ENCODE results near the gene ADGRL4. TPM values are rescaled to one million over a fixed set of nuclear protein-coding genes. Genes with fewer than 3 reads are reported as not detected.

ADGRL4 gene
- total and polyA plus RNA-seq, 3 donors from 2014 or later, result 7.9 to 17.2 (median 10.2) TPM

DNA sequence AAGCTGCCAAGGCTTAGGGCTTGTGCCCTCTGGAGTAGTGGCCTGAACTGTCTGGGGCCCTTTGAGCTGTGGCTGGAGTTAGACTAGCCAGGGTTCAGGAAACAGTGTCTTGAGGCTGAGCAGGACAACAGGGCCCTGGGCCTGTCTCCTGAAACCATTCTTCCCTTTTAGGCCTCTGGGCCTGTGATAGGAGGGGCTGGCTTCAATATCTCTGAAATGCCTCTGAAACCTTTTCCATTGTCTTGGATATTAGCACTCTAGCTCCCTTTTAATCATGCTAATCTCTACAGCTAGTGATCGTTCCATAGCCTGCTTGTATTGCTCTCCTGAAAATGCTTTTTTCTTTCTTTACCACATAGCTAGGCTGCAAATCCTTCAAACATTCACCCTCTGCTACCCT, 135.3 kb downstream of the ADGRL4 start:
- no peaks in the 10 kb centered on the region for H3K4me1 ChIP-seq
- WGBS, 2 donors, result 84 to 87% methylated on average over 1 of the region's 1 CpG
- DNase-seq, result no peak
- no peak overlapping the region for H3K4me3 ChIP-seq
- no peaks in the 10 kb centered on the region for H3K27me3 ChIP-seq
- TF ChIP-seq, protein P1, sequence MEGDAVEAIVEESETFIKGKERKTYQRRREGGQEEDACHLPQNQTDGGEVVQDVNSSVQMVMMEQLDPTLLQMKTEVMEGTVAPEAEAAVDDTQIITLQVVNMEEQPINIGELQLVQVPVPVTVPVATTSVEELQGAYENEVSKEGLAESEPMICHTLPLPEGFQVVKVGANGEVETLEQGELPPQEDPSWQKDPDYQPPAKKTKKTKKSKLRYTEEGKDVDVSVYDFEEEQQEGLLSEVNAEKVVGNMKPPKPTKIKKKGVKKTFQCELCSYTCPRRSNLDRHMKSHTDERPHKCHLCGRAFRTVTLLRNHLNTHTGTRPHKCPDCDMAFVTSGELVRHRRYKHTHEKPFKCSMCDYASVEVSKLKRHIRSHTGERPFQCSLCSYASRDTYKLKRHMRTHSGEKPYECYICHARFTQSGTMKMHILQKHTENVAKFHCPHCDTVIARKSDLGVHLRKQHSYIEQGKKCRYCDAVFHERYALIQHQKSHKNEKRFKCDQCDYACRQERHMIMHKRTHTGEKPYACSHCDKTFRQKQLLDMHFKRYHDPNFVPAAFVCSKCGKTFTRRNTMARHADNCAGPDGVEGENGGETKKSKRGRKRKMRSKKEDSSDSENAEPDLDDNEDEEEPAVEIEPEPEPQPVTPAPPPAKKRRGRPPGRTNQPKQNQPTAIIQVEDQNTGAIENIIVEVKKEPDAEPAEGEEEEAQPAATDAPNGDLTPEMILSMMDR (IDR thresholded peaks at IDR 0.05), result no peak
- no peak for TF ChIP-seq POLR2A (IDR thresholded peaks at IDR 0.05)
- no peaks in the 10 kb centered on the region for H3K36me3 ChIP-seq (ENCODE audit: low read depth, missing control alignments)
- intact Hi-C loops (cut with DNase I; ENCODE audit: low total_unique reads), result no loop called here
- H3K27ac ChIP-seq, result no peak overlapping the region
- no peaks in the 10 kb centered on the region for H3K9me3 ChIP-seq

DNA sequence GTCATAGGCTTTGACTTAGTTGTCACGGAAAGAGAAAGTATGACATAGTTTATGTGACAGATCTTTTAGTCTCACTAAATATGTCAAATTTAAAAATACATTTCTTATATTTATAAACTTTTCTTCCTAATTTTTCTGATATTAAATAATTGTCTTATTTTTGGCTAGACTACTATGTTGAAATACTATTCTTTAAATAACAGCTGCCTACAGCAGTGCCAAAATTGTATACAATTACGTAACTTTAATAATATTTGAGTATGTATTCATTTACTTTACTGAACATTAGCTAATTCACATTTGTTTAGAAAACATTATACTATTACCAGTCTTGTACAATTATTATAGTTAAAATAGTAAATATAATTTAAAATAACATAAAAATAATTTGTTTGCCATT, 137.4 kb downstream of the ADGRL4 start:
- no peak for DNase-seq
- Histone ChIP-seq H3K27me3 (no peaks in the 10 kb centered on the region), H3K27ac (no peak overlapping the region), H3K4me3 (no peak overlapping the region), H3K4me1 (no peaks in the 10 kb centered on the region), H3K9me3 (no peaks in the 10 kb centered on the region), H3K36me3 (ENCODE audit: low read depth, missing control alignments) (no peaks in the 10 kb centered on the region)
- WGBS, 2 donors, result 73% methylated on average over 2 of the region's 2 CpGs
- TF ChIP-seq, protein P1 (IDR thresholded peaks at IDR 0.05), result no peak
- TF ChIP-seq POLR2A (IDR thresholded peaks at IDR 0.05), result no peak
- intact Hi-C loops (cut with DNase I; ENCODE audit: low total_unique reads), result no loop called here

DNA sequence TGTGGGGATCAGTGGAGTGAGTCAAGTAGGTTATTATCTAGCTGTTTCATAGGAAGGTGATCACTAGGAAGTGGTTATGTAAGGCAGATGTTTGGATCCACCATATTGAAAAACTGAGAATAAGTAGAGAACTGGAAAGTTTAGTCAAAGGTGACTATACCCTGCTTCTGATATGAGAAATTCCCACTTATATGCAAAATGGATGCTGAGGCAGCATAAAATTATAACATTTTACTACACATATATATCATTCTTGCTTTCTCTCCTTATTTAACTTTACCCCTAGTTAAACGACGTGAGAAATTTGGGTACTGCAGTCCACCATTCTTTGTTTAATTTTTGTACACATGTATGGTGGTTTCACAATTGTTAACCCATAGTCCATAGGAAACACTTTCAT, 142.4 kb downstream of the ADGRL4 start:
- WGBS, 2 donors, result 89 to 95% methylated on average over 2 of the region's 2 CpGs
- Histone ChIP-seq H3K27ac (no peak overlapping the region), H3K27me3 (no peaks in the 10 kb centered on the region), H3K4me3 (no peak overlapping the region), H3K4me1 (no peaks in the 10 kb centered on the region), H3K36me3 (ENCODE audit: low read depth, missing control alignments) (no peaks in the 10 kb centered on the region), H3K9me3 (no peaks in the 10 kb centered on the region)
- intact Hi-C loops (cut with DNase I; ENCODE audit: low total_unique reads), result no loop called here
- DNase-seq, result no peak
- TF ChIP-seq, protein P1 (IDR thresholded peaks at IDR 0.05), result no peak
- TF ChIP-seq POLR2A (IDR thresholded peaks at IDR 0.05), result no peak

DNA sequence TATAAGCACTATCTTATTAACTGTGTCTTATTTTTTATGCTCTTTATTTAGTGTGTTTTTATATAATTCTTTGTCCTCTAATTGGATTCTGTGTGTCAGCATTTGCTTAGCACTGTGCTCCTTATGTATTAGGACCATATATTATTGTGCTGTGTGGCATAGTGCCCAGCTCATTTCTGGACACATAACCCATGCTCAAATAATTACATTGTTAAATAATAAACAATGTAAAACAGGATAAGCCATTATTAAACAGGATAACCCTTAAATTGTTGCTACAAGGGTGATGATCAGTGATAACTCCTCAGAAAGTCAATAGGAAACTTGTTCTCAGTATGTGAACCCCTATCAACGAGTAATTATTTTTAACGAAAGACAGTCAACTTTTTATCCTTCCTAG, 150.4 kb downstream of the ADGRL4 start:
- intact Hi-C loops (cut with DNase I; ENCODE audit: low total_unique reads), result no loop called here
- no peak for TF ChIP-seq POLR2A (IDR thresholded peaks at IDR 0.05)
- TF ChIP-seq, protein P1 (IDR thresholded peaks at IDR 0.05), result no peak
- no peak for DNase-seq
- 48 to 51% methylated on average over 2 of the region's 2 CpGs for WGBS, 2 donors
- H3K27ac ChIP-seq, result no peak overlapping the region
- no peaks in the 10 kb centered on the region for H3K27me3 ChIP-seq
- no peak overlapping the region for H3K4me3 ChIP-seq
- H3K4me1 ChIP-seq, result no peaks in the 10 kb centered on the region
- no peaks in the 10 kb centered on the region for H3K9me3 ChIP-seq
- H3K36me3 ChIP-seq (ENCODE audit: low read depth, missing control alignments), result no peaks in the 10 kb centered on the region

DNA sequence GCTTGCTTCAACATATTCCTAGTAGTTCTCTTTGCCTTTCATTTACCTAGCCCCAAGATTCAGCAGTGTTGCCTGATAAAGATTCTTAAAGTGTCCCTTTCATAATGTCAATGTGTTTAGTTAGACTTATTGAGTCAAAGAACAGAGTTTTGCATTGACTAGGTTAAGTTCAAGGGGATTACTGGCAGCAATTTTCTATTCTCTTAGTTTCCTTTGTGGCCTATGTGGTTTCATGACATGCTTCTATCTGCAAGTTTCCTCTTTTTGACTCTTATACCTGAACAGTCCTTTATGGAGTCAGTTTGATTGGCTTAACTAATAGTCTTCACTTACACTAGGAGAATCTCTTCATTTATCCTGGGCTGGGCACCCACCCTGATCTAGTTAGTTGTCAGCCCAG, 151.3 kb downstream of the ADGRL4 start:
- intact Hi-C loops (cut with DNase I; ENCODE audit: low total_unique reads), result no loop called here
- Histone ChIP-seq H3K27ac (no peak overlapping the region), H3K4me3 (no peak overlapping the region), H3K9me3 (no peaks in the 10 kb centered on the region), H3K36me3 (ENCODE audit: low read depth, missing control alignments) (no peaks in the 10 kb centered on the region), H3K4me1 (no peaks in the 10 kb centered on the region), H3K27me3 (no peaks in the 10 kb centered on the region)
- TF ChIP-seq, protein P1 (IDR thresholded peaks at IDR 0.05), result no peak
- no peak for TF ChIP-seq POLR2A (IDR thresholded peaks at IDR 0.05)
- no peak for DNase-seq
